Smooth muscle cell (in vitro differentiated cells): ENCODE measurements around the gene INO80E. TPM values are rescaled to one million over a fixed set of nuclear protein-coding genes. Genes with fewer than 3 reads are reported as not detected.
"Not testable (repeated sequence)": the region's sequence is repeated elsewhere in the genome, so short reads cannot be mapped to it uniquely, and the experiment has no call there.

Experiments
- DNase-seq: peaks from one replicate; lab custom pipeline; 2025; ENCODE audit not compliant: unreplicated experiment; lab: John Stamatoyannopoulos, UW
- H2AFZ ChIP-seq: fragments of 200-600 bp; sonication (generic); 2 replicates; pipeline ENCODE4 v1.6.0; 2016; ENCODE audit warnings: antibody characterized with exemption, low read depth, mild to moderate bottlenecking
- H3F3A ChIP-seq: fragments of 200-600 bp; sonication (generic); 2 replicates; pipeline ENCODE4 v1.6.0; 2017; ENCODE audit warnings: antibody characterized with exemption, low read depth
- H3K27ac ChIP-seq: fragments of 200-600 bp; sonication (generic); 2 replicates; pipeline ENCODE4 v1.5.1; 2016; ENCODE audit warnings: low read depth, mild to moderate bottlenecking
- H3K27me3 ChIP-seq: fragments of 200-600 bp; sonication (generic); 2 replicates; pipeline ENCODE4 v1.6.1; 2016; ENCODE audit warnings: low read depth, mild to moderate bottlenecking
- H3K36me3 ChIP-seq: fragments of 200-600 bp; sonication (generic); 2 replicates; pipeline ENCODE4 v1.5.1; 2016; ENCODE audit warnings: low read depth
- H3K4me1 ChIP-seq: fragments of 200-600 bp; sonication (generic); 2 replicates; pipeline ENCODE4 v1.5.1; 2016; ENCODE audit warnings: low read depth
- H3K4me2 ChIP-seq: fragments of 200-600 bp; sonication (generic); 2 replicates; pipeline ENCODE4 v1.6.0; 2016; ENCODE audit warnings: mild to moderate bottlenecking
- H3K4me3 ChIP-seq: fragments of 200-600 bp; sonication (generic); 2 replicates; pipeline ENCODE4 v1.5.1; 2016; ENCODE audit warnings: mild to moderate bottlenecking
- H3K79me2 ChIP-seq: fragments of 200-600 bp; sonication (generic); 2 replicates; pipeline ENCODE4 v1.6.0; 2016; ENCODE audit warnings: low read depth, mild to moderate bottlenecking
- H3K9ac ChIP-seq: fragments of 200-600 bp; sonication (generic); 2 replicates; pipeline ENCODE4 v1.6.0; 2016; ENCODE audit warnings: low read depth
- H3K9me3 ChIP-seq: fragments of 200-600 bp; sonication (generic); replicated peaks from 2 replicates; pipeline ENCODE4 v1.5.1; 2016; ENCODE audit warnings: low read depth
- H4K20me1 ChIP-seq: fragments of 200-600 bp; sonication (generic); 2 replicates; pipeline ENCODE4 v1.6.0; 2016; ENCODE audit warnings: low read depth
- CTCF ChIP-seq: fragments of 200-600 bp; sonication (generic); IDR thresholded peaks from 2 replicates; pipeline ENCODE4 v1.5.1; 2017; ENCODE audit warnings: borderline replicate concordance, mild to moderate bottlenecking, antibody characterized with exemption; ENCODE audit not compliant: insufficient read depth, poor library complexity, severe bottlenecking
- WGBS: methylation state at CpG from one replicate; pipeline ENCODE4 v1.1.7; 2016; ENCODE audit warnings: low lambda C conversion rate; 5-methylcytosine and 5-hydroxymethylcytosine counted together
- polyA plus RNA-seq: library from polyadenylated mRNA; unstranded; fragments of >200 nt; fragmentation: Nextera tagmentation; extraction: Ambion mirVana; gene quantifications from 2 replicates; pipeline ENCODE4 v1.2.1, GENCODE V29; 2016
- total RNA-seq: library from RNA; depleted of rRNA; stranded (reverse); fragments of >200 nt; gene quantifications from 2 replicates; pipeline ENCODE4 v1.2.3, GENCODE V29; 2014

INO80E gene
- total and polyA plus RNA-seq, 2 experiments from 2014 or later: 17.7 to 181 TPM

GRCh38 chr16:30010844-30011713 lies 15.0 kb downstream of the INO80E start, which contains the start of gene DOC2A:
Gene DOC2A, minus strand, starts transcription at chr16:30011027. Its CDS starts 805 bp downstream, at chr16:30010222.
- H3K27ac ChIP-seq: no peak within 1 kb of the TSS
- H3K9ac ChIP-seq: no peak within 1 kb of the TSS
- peak within 1 kb of the TSS; percentile 47 for H3K4me3 ChIP-seq
- no peaks in the 10 kb centered on the region for H3F3A ChIP-seq
- H3K9me3 ChIP-seq: no peaks in the 10 kb centered on the region
- H3K4me2 ChIP-seq: peak within 1 kb of the TSS; percentile 93
- H4K20me1 ChIP-seq: no peaks in the 10 kb centered on the region
- under 1% methylated on average over 34 of the region's 99 CpGs for WGBS
- H3K79me2 ChIP-seq: no peaks in the 10 kb centered on the region
- peaks cover 14% of the 10 kb centered on the region for H3K4me1 ChIP-seq
- H2AFZ ChIP-seq: no peak within 1 kb of the TSS
- DNase-seq: no peak
- peaks cover 31% of the 10 kb centered on the region for H3K27me3 ChIP-seq
- TF ChIP-seq CTCF: no peak
- H3K36me3 ChIP-seq: no peaks in the 10 kb centered on the region

- DNase-seq: no peak
- Histone ChIP-seq H3K4me2 (peak overlapping the region; percentile 93), H3K36me3 (no peaks in the 10 kb centered on the region), H3K79me2 (no peaks in the 10 kb centered on the region), H2AFZ (no peak overlapping the region), H3K27me3 (peaks cover 31% of the 10 kb centered on the region), H3K9ac (no peak overlapping the region), H3K4me3 (peak overlapping the region; percentile 47), H3K27ac (no peak overlapping the region), H3K4me1 (peaks cover 14% of the 10 kb centered on the region), H3F3A (no peaks in the 10 kb centered on the region), H3K9me3 (no peaks in the 10 kb centered on the region), H4K20me1 (no peaks in the 10 kb centered on the region)
- WGBS: 27% methylated on average over 27 of the region's 31 CpGs
- TF ChIP-seq CTCF: no peak
These were observed 15.9 kb downstream of the INO80E start for GRCh38 chr16:30011714-30012504.

DNA sequence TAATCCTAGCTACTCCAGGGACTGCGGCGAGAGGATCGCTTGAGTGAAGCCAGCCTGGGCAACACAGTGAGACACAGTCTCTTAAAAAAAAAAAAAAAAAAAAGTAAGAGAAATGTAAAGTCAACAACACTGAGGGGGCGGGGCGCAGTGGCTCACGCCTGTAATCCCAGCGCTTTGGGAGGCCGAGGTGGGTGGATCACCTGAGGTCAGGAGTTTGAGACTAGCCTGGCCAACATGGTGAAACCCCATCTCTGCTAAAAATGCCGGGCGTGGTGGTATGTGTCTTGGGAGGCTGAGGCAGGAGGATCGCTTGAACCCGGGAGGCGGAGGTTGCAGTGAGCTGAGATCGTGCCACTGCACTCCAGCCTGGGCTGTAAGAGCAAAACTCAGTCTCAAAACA lies 16.6 kb downstream of the INO80E start:
- not testable (repeated sequence) for H3K9ac ChIP-seq, H3F3A ChIP-seq, H3K36me3 ChIP-seq, H3K9me3 ChIP-seq, DNase-seq, H3K27ac ChIP-seq, H3K79me2 ChIP-seq, H3K4me3 ChIP-seq, H2AFZ ChIP-seq, H4K20me1 ChIP-seq, H3K4me2 ChIP-seq
- Histone ChIP-seq H3K27me3 (peaks cover 31% of the 10 kb centered on the region), H3K4me1 (peaks cover 14% of the 10 kb centered on the region)
- WGBS: 92% methylated on average over 14 of the region's 14 CpGs

DNA sequence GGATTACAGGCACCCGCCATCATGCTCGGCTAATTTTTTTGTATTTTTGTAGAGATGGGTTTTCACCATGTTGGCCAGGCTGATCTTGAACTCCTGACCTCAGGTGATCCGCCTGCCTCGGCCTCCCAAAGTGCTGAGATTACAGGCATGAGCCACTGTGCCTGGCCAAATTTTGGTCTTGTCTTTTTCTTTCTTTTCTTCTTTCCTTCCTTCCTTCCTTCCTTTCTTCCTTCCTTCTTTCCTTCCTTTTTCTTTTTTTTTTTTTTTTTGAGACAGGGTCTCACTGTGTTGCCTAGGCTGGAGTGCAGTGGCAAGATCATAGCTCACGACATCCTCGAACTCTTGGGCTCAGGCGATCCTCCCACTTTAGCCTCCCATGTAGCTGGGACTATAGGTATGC lies 19.4 kb downstream of the INO80E start:
- H3K27ac ChIP-seq, DNase-seq, H3K4me3 ChIP-seq, H3K4me2 ChIP-seq, H3K9ac ChIP-seq, H3K79me2 ChIP-seq, H3K9me3 ChIP-seq, H2AFZ ChIP-seq, H3K36me3 ChIP-seq, H3F3A ChIP-seq, H4K20me1 ChIP-seq, H3K4me1 ChIP-seq: not testable (repeated sequence)
- 94% methylated on average over 7 of the region's 7 CpGs for WGBS
- peaks cover 19% of the 10 kb centered on the region for H3K27me3 ChIP-seq
